Naive B cell (primary cell): ENCODE results near the gene CLDN6. TPM values are rescaled to one million over a fixed set of nuclear protein-coding genes. Genes with fewer than 3 reads are reported as not detected.

ENCODE experiments used
- ATAC-seq, 2 donors: fragments of 150-1000 bp; cut with Tn5 transposase; 2 replicates each; pipeline ENCODE4 v1.10.0; 2021; ENCODE audit warnings: low read depth in 2 of 2, mild to moderate bottlenecking in 2 of 2, moderate library complexity in 2 of 2
- DNase-seq: peaks from one replicate; pipeline ENCODE4 v3.0.0; 2022
- H3K27ac Mint-ChIP-seq, 6 donors: one replicate each; pipeline ENCODE4 v1.8.0; 2020 to 2022; ENCODE audit warnings: mild to moderate bottlenecking in 6 of 6, mixed read lengths in 6 of 6, moderate library complexity in 5 of 6, inconsistent platforms in 2 of 6
- H3K27me3 Mint-ChIP-seq, 3 donors: one replicate each; pipeline ENCODE4 v1.8.0; 2021 to 2022; ENCODE audit warnings: mixed read lengths in 3 of 3, mild to moderate bottlenecking in 1 of 3
- H3K36me3 Mint-ChIP-seq, 2 donors: one replicate each; pipeline ENCODE4 v1.8.0; 2020 to 2022; ENCODE audit warnings: mixed read lengths in 2 of 2, inconsistent platforms in 1 of 2, mild to moderate bottlenecking in 1 of 2
- H3K4me1 Mint-ChIP-seq, 3 donors: one replicate each; pipeline ENCODE4 v1.8.0; 2020 to 2022; ENCODE audit warnings: mixed read lengths in 3 of 3, inconsistent platforms in 1 of 3, mild to moderate bottlenecking in 1 of 3, moderate library complexity in 1 of 3
- H3K4me3 Mint-ChIP-seq, 8 donors: one replicate each; pipeline ENCODE4 v1.8.0; 2020 to 2022; ENCODE audit warnings: mild to moderate bottlenecking in 8 of 8, mixed read lengths in 8 of 8, moderate library complexity in 8 of 8, inconsistent platforms in 2 of 8
- H3K9me3 Mint-ChIP-seq, 7 donors: one replicate each; pipeline ENCODE4 v1.8.0; 2020 to 2022; ENCODE audit warnings: mixed read lengths in 7 of 7, mild to moderate bottlenecking in 5 of 7, inconsistent platforms in 2 of 7, moderate library complexity in 1 of 7
- polyA plus RNA-seq, 6 donors: library from polyadenylated mRNA; unstranded; fragments of 300-500 nt; fragmentation: Illumina TruSeq; gene quantifications; one replicate each; pipeline ENCODE4 v1.2.3, GENCODE V29; 2021; ENCODE audit warnings: low read depth in 6 of 6

The CLDN6 gene
- polyA plus RNA-seq, 6 donors from 2014 or later: not detected

DNA sequence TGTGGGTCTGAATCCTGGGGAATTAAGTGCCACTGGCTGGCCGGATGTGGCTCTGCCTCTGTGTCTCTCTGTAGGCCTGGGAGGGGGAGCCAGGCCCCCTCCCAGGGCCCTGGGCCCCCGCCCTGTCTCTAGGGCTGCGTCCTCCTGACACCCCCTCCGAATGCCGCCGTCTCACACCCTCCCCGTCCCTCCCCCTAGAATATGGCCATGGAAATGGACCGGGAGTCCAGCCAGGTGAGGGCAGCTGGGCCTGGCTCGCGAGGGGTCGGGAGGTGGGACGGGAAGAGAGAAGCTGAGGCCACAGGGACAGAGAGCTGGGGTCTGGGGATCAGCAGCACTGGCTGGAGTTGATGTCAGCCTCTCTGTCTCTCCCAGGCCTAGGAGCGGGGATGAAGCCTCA, 21.7 kb downstream of the CLDN6 start:
- Mint-ChIP-seq H3K4me3 (no peak overlapping the region), H3K9me3 (no peaks in the 10 kb centered on the region), H3K4me1 (no peaks in the 10 kb centered on the region), H3K27ac (no peak overlapping the region), H3K27me3 (peaks cover 0 to 38% (median 22%) of the 10 kb centered on the region in 3 donors), H3K36me3 (no peaks in the 10 kb centered on the region)
- ATAC-seq: no peak
- no peak for DNase-seq

DNA sequence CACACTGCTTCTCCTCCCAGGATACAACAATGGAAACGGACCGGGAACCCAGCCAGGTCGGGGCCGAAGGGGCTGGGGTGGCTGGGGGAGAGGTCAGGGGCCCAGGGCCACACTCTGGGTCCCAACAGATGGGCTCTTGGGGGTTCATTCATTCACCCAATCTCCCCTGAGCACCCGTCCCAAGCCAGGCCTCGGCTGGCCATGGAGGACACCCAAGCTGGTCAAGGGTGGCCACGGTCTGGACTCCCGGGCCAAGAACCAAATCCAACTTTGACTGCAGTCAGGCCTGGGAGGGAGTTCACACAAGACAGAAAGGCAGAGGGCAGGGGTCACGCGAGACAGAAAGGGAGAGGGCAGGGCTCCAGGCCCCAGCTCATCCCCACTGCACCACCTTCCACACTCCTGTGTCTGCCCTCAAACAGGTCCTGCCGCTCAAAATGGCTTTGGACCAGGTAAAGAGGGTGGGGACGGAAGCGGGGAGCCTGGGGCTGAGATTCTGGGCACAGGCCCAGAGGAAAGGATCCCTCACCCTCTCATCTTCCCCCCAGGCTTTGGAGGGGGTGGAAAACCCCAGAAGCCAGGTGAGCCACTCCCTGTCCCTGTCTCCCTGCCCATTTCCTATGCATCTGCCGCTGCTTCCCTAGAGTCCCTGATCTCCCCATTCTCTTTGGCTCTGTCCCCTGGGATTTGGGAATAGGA, 25.5 kb downstream of the CLDN6 start:
- Mint-ChIP-seq H3K27ac (no peak overlapping the region), H3K4me1 (no peaks in the 10 kb centered on the region), H3K27me3 (peaks cover 0 to 38% (median 33%) of the 10 kb centered on the region in 3 donors), H3K36me3 (no peaks in the 10 kb centered on the region), H3K9me3 (no peaks in the 10 kb centered on the region), H3K4me3 (no peak overlapping the region)
- no peak for DNase-seq
- no peak for ATAC-seq

DNA sequence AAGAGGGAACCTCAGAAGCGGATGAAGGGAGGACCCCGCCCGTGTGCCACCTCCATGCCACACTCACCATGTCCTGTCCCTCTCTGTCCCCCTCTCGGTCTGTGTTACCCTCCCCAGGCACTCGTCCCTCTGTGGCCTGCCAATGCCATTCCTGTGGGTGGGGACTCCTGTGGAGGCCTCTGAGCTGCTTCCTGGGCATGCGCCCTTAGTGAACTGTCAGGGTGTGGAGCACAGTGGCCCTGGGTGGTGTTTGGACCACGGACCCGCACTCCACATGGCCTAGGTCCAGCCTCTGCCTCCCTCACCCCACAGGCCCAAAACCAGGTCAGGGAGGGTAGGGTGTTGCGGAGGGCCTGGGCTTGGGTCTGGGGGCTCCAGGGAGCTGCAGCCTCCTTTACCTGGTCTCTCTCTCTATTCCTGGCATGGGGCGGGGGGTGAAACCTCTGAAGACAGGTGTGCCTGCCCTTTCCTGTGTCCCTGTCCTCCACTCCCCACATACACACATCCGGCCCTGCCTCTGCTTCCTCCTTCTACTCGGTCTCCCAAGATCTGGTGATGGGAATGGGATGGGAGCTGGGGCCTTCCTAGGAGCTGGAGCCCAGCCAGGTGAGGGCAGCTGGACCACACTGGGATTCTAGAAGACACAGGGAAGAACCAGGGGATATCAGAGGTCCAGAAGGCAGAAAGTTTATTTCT, 26.3 kb downstream of the CLDN6 start:
- Mint-ChIP-seq H3K9me3 (no peaks in the 10 kb centered on the region), H3K27ac (no peak overlapping the region), H3K4me3 (no peak overlapping the region), H3K36me3 (no peaks in the 10 kb centered on the region), H3K4me1 (no peaks in the 10 kb centered on the region), H3K27me3 (peaks cover 0 to 42% (median 33%) of the 10 kb centered on the region in 3 donors)
- DNase-seq (no peak), ATAC-seq (no peak)

GRCh38 chr16:2990891-2991290, 27.1 kb downstream of the CLDN6 start:
- Mint-ChIP-seq H3K27me3 (peaks cover 0 to 46% (median 33%) of the 10 kb centered on the region in 3 donors), H3K4me1 (no peaks in the 10 kb centered on the region), H3K9me3 (no peaks in the 10 kb centered on the region), H3K36me3 (no peaks in the 10 kb centered on the region), H3K27ac (no peak overlapping the region), H3K4me3 (no peak overlapping the region)
- no peak for ATAC-seq
- no peak for DNase-seq

DNA sequence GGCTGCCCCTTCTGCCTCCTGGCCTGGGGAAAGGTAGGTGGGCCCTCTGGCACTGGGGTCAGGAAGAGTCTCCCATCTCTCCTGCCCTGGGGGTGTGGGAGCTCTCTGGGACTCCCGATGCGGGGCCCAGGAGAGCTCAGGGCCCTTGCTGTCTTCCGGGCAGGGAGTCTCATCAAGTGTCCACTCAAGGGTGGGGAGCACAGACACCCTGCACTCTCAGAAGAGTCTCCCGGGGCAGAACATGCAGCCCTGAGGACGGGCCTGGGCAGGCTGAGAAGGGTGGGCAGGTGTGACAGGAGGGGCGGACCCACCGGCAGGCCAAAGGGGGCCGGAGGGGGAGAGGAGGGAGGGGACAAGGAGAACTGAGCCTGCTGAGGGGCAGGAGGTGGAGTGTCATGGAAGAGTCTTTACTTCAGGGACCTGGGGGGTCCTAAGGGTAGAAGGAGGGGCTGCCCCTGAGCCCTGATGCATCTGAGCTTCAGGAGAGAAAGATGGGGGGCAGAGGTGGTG, 29.3 kb downstream of the CLDN6 start:
- peaks cover 0 to 46% (median 33%) of the 10 kb centered on the region in 3 donors for H3K27me3 Mint-ChIP-seq
- ATAC-seq (no peak), DNase-seq (no peak)
- H3K36me3 Mint-ChIP-seq: no peaks in the 10 kb centered on the region
- no peak overlapping the region for H3K27ac Mint-ChIP-seq
- no peaks in the 10 kb centered on the region for H3K9me3 Mint-ChIP-seq
- no peak overlapping the region for H3K4me3 Mint-ChIP-seq
- peaks cover 0 to 4% (median 0%) of the 10 kb centered on the region in 3 donors for H3K4me1 Mint-ChIP-seq

DNA sequence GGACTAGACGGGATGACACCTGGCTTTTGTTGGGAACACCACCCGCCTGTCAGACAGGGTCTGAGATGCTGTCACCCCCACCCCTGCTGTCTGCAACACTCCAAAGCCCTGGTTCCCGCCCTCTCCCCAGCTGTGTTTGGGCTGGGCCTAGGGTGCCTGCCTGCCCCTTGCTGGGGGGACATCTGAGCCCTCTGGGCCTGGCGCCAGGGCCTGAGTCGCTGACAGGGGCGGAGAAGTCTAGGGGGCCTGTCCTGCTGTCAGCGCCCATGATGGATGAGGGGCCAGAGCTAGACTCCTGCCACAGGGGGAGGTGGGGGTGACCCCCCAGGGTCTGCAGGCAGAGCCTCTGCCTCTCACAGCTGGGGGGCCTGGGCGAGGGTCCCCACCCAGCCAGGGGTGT, 30.1 kb downstream of the CLDN6 start:
- ATAC-seq: no peak
- peaks cover 0 to 46% (median 33%) of the 10 kb centered on the region in 3 donors for H3K27me3 Mint-ChIP-seq
- H3K36me3 Mint-ChIP-seq: no peaks in the 10 kb centered on the region

GRCh38 chr16:2987286-2987685, 30.7 kb downstream of the CLDN6 start:
- H3K4me3 Mint-ChIP-seq: no peak overlapping the region
- H3K9me3 Mint-ChIP-seq: no peaks in the 10 kb centered on the region
- DNase-seq: no peak
- H3K27ac Mint-ChIP-seq: no peak overlapping the region
- ATAC-seq: no peak
- H3K36me3 Mint-ChIP-seq: no peaks in the 10 kb centered on the region
- peaks cover 0 to 46% (median 33%) of the 10 kb centered on the region in 3 donors for H3K27me3 Mint-ChIP-seq
- H3K4me1 Mint-ChIP-seq: peaks cover 4 to 14% (median 10%) of the 10 kb centered on the region in 3 donors

More for the DNA sequence above, 30.1 kb downstream of the CLDN6 start:
- Mint-ChIP-seq H3K4me1 (peaks cover 0 to 9% (median 4%) of the 10 kb centered on the region in 3 donors), H3K27ac (no peak overlapping the region), H3K9me3 (no peaks in the 10 kb centered on the region), H3K4me3 (no peak overlapping the region)
- no peak for DNase-seq

GRCh38 chr16:2986623-2987188, 31.3 kb downstream of the CLDN6 start:
- Mint-ChIP-seq H3K4me3 (no peak overlapping the region), H3K27ac (peak overlapping the region in 1 of 6 donors; percentile 76), H3K27me3 (peaks cover 0 to 41% (median 27%) of the 10 kb centered on the region in 3 donors), H3K36me3 (no peaks in the 10 kb centered on the region), H3K9me3 (no peaks in the 10 kb centered on the region), H3K4me1 (peaks cover 7 to 20% (median 16%) of the 10 kb centered on the region in 3 donors)
- no peak for ATAC-seq
- no peak for DNase-seq

- Mint-ChIP-seq H3K4me3 (no peak overlapping the region), H3K9me3 (no peaks in the 10 kb centered on the region), H3K4me1 (peaks cover 10 to 23% (median 23%) of the 10 kb centered on the region in 3 donors), H3K27ac (no peak overlapping the region), H3K36me3 (no peaks in the 10 kb centered on the region), H3K27me3 (peaks cover 0 to 40% (median 26%) of the 10 kb centered on the region in 3 donors)
- no peak for ATAC-seq
- DNase-seq: no peak
Observed at GRCh38 chr16:2985893-2986355, 32.1 kb downstream of the CLDN6 start.

DNA sequence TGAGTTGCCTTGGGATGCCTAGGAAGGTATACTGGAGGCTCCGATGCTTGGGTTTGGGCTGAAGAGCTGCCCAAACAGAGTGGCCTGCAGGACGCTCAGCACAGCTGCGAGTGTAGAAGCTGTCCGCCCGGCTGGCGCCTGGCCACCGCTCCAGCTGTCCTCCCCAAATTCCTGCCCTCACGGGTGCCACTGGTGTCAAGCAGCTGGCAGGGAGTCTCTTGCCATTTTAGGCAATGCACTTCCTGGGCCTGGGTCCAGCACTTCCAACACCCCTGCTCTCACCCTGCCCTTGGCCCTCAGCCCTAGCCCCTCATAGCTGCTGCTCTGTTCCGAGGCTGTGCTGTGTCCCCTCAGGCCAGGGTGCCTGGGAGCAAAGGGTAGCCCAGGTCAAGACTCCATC, 32.5 kb downstream of the CLDN6 start:
- Mint-ChIP-seq H3K27ac (no peak overlapping the region), H3K4me1 (peaks cover 10 to 26% (median 23%) of the 10 kb centered on the region in 3 donors), H3K9me3 (no peaks in the 10 kb centered on the region), H3K27me3 (peaks cover 0 to 35% (median 22%) of the 10 kb centered on the region in 3 donors), H3K4me3 (peak overlapping the region in 1 of 8 donors; percentile 5), H3K36me3 (no peaks in the 10 kb centered on the region)
- ATAC-seq (no peak), DNase-seq (no peak)

GRCh38 chr16:2983706-2984136, 34.3 kb downstream of the CLDN6 start:
- Mint-ChIP-seq H3K27me3 (peaks cover 0 to 18% (median 5%) of the 10 kb centered on the region in 3 donors), H3K9me3 (no peaks in the 10 kb centered on the region), H3K4me3 (peak overlapping the region; percentile 47 to 78 (median 54)), H3K27ac (peak overlapping the region in 1 of 6 donors; percentile 77), H3K36me3 (no peaks in the 10 kb centered on the region), H3K4me1 (peaks cover 13 to 29% (median 23%) of the 10 kb centered on the region in 3 donors)
- DNase-seq (peak; percentile 49), ATAC-seq (peak; percentile 43 to 45)

DNA sequence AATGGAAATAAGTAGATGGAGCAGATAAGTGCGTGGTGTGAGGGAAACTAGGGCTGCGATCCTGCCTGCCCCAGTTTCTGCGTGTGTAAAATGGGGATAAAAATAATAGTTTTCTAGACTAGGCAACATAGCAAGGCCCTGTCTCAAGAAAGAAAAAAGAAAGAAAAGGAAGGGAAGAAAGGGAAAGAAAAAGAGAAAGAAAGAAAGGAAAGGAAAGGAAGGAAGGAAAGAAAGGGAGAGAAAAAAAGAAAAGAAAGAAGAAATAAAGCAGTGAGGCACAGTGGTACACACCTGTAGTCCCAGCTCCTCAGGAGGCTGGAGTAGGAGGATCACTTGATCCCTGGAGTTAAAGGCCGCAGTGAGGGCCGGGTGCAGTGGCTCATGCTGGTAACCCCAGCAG, 35.6 kb downstream of the CLDN6 start:
- no peaks in the 10 kb centered on the region for H3K36me3 Mint-ChIP-seq
- peaks cover 13 to 29% (median 23%) of the 10 kb centered on the region in 3 donors for H3K4me1 Mint-ChIP-seq
- peak overlapping the region in 7 of 8 donors; percentile 36 to 93 (median 79) for H3K4me3 Mint-ChIP-seq
- ATAC-seq: no peak
- no peak for DNase-seq
- peak overlapping the region in 1 of 6 donors; percentile 82 for H3K27ac Mint-ChIP-seq
- H3K9me3 Mint-ChIP-seq: no peaks in the 10 kb centered on the region
- H3K27me3 Mint-ChIP-seq: peaks cover 0 to 8% (median 0%) of the 10 kb centered on the region in 3 donors

- no peak for DNase-seq
- Mint-ChIP-seq H3K4me3 (peak overlapping the region; percentile 36 to 93 (median 80)), H3K27ac (peak overlapping the region in 4 of 6 donors; percentile 49 to 91 (median 54)), H3K36me3 (no peaks in the 10 kb centered on the region), H3K27me3 (peaks cover 0 to 6% (median 3%) of the 10 kb centered on the region in 3 donors), H3K9me3 (no peaks in the 10 kb centered on the region), H3K4me1 (peaks cover 13 to 29% (median 23%) of the 10 kb centered on the region in 3 donors)
- ATAC-seq: no peak
Observed at GRCh38 chr16:2981899-2982250, 36.1 kb downstream of the CLDN6 start.
